ENCODE data around the gene SETX. TPM values are rescaled to one million over a fixed set of nuclear protein-coding genes. Genes with fewer than 3 reads are reported as not detected.
A peak's percentile ranks its signal among the peaks of the same experiment; 100 is the strongest.

Gene SETX
- total and polyA plus RNA-seq, 2 of the 13 experiments (the other 11 are each of a cell fraction or from before 2014, with no cell fraction given): 13.2 to 39.0 TPM

- TF ChIP-seq ZNF670 (CRISPR knock-in tag; IDR thresholded peaks at IDR 0.05; ENCODE audit: borderline replicate concordance) (no peak), KLF15 (CRISPR knock-in tag; IDR thresholded peaks at IDR 0.05; ENCODE audit: borderline replicate concordance) (0 out of 2 replicates have a peak, but pooled peaks have one; percentile 74), ZNF644 (CRISPR knock-in tag; IDR thresholded peaks at IDR 0.05; ENCODE audit: low read depth) (no peak), ZNF615 (CRISPR knock-in tag; IDR thresholded peaks at IDR 0.05; ENCODE audit: borderline replicate concordance) (no peak), ZNF790 (CRISPR knock-in tag; IDR thresholded peaks at IDR 0.05; ENCODE audit: borderline replicate concordance) (no peak), RELA (CRISPR knock-in tag; IDR thresholded peaks at IDR 0.05) (no peak), ZBTB4 (CRISPR knock-in tag; IDR thresholded peaks at IDR 0.05; ENCODE audit: borderline replicate concordance) (no peak), ZNF878 (CRISPR knock-in tag; IDR thresholded peaks at IDR 0.05) (no peak), ZNF713 (CRISPR knock-in tag; IDR thresholded peaks at IDR 0.05) (no peak), ZNF598 (CRISPR knock-in tag; IDR thresholded peaks at IDR 0.05; ENCODE audit: borderline replicate concordance) (no peak), ZNF24 (IDR thresholded peaks at IDR 0.05) (no peak), SNAI1 (CRISPR knock-in tag; IDR thresholded peaks at IDR 0.05; ENCODE audit: borderline replicate concordance) (no peak), DZIP1 (CRISPR knock-in tag; IDR thresholded peaks at IDR 0.05) (peak; percentile 81; the same call in 1 of the 2 replicates), HMGXB3 (CRISPR knock-in tag; IDR thresholded peaks at IDR 0.05; ENCODE audit: borderline replicate concordance) (no peak), TCF7L2 (IDR thresholded peaks at IDR 0.05; ENCODE audit: low read depth, low read length) (no peak), ZNF773 (CRISPR knock-in tag; IDR thresholded peaks at IDR 0.05; ENCODE audit: borderline replicate concordance) (no peak), TBX3 (IDR thresholded peaks at IDR 0.05; ENCODE audit: borderline replicate concordance) (no peak), SMYD3 (CRISPR knock-in tag; IDR thresholded peaks at IDR 0.05) (no peak), ZNF775 (CRISPR knock-in tag; IDR thresholded peaks at IDR 0.05; ENCODE audit: borderline replicate concordance) (no peak), ZBTB1 (CRISPR knock-in tag; IDR thresholded peaks at IDR 0.05; ENCODE audit: borderline replicate concordance) (no peak)
Observed at GRCh38 chr9:132354637-132355355, at the start of gene SETX (continued).
